BE2C (cell line): ENCODE results near the gene MGARP.

ENCODE experiments used
- DNase-seq: peaks from one replicate; pipeline ENCODE4 v3.0.0-alpha.2; 2020
- H3K27me3 ChIP-seq: fragments of 250-450 bp; sonication (Bioruptor Pico); 2 replicates; pipeline ENCODE4 v1.5.1; 2020; ENCODE audit warnings: mild to moderate bottlenecking
- H3K36me3 ChIP-seq: fragments of 250-450 bp; sonication (Bioruptor Pico); 2 replicates; pipeline ENCODE4 v1.5.1; 2020; ENCODE audit warnings: mild to moderate bottlenecking
- H3K4me1 ChIP-seq: fragments of 250-450 bp; sonication (Bioruptor Pico); 2 replicates; pipeline ENCODE4 v1.5.1; 2020
- H3K4me3 ChIP-seq: 2 replicates; pipeline ENCODE4 v1.5.1; 2011; ENCODE audit warnings: low read depth, low read length
- H3K9me3 ChIP-seq: fragments of 250-450 bp; sonication (Bioruptor Pico); 2 replicates; pipeline ENCODE4 v1.5.1; 2020
- TF ChIP-seq, protein P1 (sequence below): IDR thresholded peaks from 2 replicates; pipeline ENCODE4 v1.5.1; 2012; ENCODE audit warnings: mild to moderate bottlenecking, low read depth, low read length

MGARP gene

GRCh38 chr4:139297001-139297410 lies 17.0 kb upstream of the MGARP start:
- no peak for DNase-seq
- H3K4me1 ChIP-seq = peaks cover 4% of the 10 kb centered on the region
- no peaks in the 10 kb centered on the region for H3K9me3 ChIP-seq
- no peak overlapping the region for H3K4me3 ChIP-seq
- H3K27me3 ChIP-seq = no peaks in the 10 kb centered on the region
- TF ChIP-seq, protein P1, sequence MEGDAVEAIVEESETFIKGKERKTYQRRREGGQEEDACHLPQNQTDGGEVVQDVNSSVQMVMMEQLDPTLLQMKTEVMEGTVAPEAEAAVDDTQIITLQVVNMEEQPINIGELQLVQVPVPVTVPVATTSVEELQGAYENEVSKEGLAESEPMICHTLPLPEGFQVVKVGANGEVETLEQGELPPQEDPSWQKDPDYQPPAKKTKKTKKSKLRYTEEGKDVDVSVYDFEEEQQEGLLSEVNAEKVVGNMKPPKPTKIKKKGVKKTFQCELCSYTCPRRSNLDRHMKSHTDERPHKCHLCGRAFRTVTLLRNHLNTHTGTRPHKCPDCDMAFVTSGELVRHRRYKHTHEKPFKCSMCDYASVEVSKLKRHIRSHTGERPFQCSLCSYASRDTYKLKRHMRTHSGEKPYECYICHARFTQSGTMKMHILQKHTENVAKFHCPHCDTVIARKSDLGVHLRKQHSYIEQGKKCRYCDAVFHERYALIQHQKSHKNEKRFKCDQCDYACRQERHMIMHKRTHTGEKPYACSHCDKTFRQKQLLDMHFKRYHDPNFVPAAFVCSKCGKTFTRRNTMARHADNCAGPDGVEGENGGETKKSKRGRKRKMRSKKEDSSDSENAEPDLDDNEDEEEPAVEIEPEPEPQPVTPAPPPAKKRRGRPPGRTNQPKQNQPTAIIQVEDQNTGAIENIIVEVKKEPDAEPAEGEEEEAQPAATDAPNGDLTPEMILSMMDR = no peak
- peaks cover 17% of the 10 kb centered on the region for H3K36me3 ChIP-seq

DNA sequence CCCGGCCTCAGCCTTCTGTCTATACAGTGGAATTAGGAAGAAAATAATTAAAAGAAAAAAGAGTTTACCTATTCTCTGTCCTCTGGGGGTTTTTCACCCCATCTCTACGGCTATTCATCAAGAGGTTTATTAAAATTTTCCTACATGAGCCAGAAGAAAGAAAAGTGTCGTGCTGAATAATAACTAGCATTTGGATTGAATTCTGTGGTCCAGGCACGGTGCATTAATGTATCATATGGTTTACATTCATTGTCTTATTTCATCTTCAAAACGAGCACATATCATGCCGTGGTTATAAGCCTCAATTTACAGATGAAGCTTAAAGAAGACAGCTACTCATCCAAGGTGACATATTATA lies 15.9 kb upstream of the MGARP start:
- peak overlapping the region; percentile 94 for H3K4me3 ChIP-seq
- DNase-seq = no peak
- H3K9me3 ChIP-seq = no peaks in the 10 kb centered on the region
- TF ChIP-seq, protein P1 = no peak
- no peaks in the 10 kb centered on the region for H3K27me3 ChIP-seq
- H3K4me1 ChIP-seq = peaks cover 4% of the 10 kb centered on the region
- peaks cover 15% of the 10 kb centered on the region for H3K36me3 ChIP-seq

DNA sequence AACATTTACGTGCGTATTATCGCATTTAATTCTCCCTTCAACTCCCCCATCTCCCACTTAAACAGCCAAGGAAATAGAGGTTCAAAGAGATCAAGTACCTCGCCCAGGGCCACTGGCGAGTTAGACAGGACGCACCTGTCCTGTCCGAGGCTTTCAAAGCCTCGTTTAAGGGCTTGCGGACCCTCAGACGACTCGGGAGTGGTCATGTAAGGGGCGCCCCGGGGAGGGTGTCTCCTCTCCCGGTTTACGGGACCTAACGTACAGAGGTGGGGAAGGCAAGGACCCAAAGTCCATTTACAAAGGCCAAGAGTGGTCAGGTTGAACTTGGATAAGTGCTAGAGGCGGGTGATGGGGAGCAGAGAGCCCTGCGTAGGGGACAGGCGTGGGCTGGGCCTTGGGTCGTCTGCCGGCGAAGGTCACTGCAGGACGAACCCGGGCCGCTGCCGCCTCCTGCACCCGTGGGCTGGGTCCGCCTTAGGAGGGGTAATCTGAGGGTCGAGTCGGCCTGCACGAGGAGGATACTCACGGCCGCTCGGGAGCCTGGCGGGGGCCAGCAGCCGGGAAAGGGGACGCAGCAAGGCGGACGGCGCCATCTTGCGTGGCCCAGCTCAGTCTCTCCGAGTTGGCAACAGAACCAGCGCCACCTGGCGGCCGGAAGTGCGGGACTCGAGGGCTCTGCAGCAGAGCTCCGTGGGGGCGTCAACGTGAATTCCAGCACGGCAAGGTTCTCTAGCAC lies 15.3 kb upstream of the MGARP start:
- peaks cover 15% of the 10 kb centered on the region for H3K36me3 ChIP-seq
- DNase-seq = peak; percentile 99
- peak overlapping the region; percentile 94 for H3K4me3 ChIP-seq
- H3K27me3 ChIP-seq = no peaks in the 10 kb centered on the region
- no peaks in the 10 kb centered on the region for H3K9me3 ChIP-seq
- H3K4me1 ChIP-seq = peaks cover 4% of the 10 kb centered on the region
- TF ChIP-seq, protein P1 = peak; percentile 90

DNA sequence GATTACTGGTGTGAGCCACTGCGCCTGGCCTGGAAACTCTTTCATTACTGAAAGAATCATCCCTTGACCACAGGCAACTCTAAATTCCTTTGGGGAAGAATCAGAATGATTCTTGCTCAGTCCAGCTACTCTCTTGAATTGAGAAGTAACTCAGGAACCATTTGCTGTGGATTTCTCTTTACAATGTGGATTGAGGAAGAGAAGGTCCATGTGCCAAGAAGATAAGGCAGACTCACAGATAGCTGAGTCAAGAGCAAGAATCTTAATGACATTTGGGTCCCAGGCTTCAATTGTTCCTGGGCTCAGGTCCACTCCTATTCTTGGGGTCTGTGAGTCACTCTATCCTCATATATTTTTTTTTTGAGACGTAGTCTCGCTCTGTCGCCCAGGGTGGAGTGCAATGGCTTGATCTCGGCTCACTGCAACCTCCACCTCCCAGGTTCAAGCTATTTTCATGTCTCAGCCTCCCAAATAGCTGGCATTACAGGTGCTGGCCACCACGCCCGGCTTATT lies 6.2 kb upstream of the MGARP start:
- no peaks in the 10 kb centered on the region for H3K4me1 ChIP-seq
- H3K27me3 ChIP-seq = no peaks in the 10 kb centered on the region
- H3K9me3 ChIP-seq = no peaks in the 10 kb centered on the region
- no peak for DNase-seq
- peaks cover 5% of the 10 kb centered on the region for H3K36me3 ChIP-seq
- H3K4me3 ChIP-seq = no peak overlapping the region
- TF ChIP-seq, protein P1 = no peak

GRCh38 chr4:139282721-139283075 lies 2.7 kb upstream of the MGARP start:
- TF ChIP-seq, protein P1 = no peak
- DNase-seq = no peak
- Histone ChIP-seq H3K9me3 (no peaks in the 10 kb centered on the region), H3K27me3 (no peaks in the 10 kb centered on the region), H3K4me3 (no peak overlapping the region), H3K4me1 (no peaks in the 10 kb centered on the region), H3K36me3 (no peaks in the 10 kb centered on the region)

DNA sequence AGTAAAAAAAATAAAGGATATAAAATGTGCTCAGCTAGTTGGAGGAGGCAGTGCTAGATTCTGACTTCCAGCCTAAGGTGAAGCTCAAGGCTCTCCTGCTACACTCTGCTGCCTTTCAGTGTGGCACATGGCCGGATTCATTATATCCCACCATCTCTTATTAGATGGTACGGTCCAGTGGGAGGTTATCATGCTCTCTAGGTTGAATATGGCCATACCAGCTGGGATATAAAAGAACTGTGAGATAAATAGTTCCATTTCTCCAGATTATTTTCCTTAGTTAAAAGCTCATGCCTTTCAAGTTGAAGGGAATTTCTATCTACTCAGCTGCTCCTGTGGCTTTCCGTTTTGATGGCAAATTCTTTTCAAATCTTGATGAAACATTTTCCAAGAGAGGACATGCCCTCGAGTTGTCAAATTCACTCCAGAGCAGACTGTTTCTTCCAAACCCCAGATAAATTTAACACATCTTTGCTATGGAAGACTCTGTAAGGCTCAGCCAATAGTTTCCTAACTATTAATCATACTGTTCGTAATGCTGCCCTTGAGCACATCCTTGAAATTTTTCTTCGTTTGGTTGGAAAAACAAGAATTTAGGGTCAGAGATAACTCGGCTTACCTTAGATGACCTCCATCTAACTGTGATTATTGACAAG lies 2.2 kb upstream of the MGARP start:
- TF ChIP-seq, protein P1 = no peak
- Histone ChIP-seq H3K4me3 (no peak overlapping the region), H3K4me1 (no peaks in the 10 kb centered on the region), H3K36me3 (no peaks in the 10 kb centered on the region), H3K27me3 (no peaks in the 10 kb centered on the region), H3K9me3 (no peaks in the 10 kb centered on the region)
- no peak for DNase-seq
